Mesothelial cell of epicardium (in vitro differentiated cells): ENCODE measurements around the gene RASSF3. TPM values are rescaled to one million over a fixed set of nuclear protein-coding genes. Genes with fewer than 3 reads are reported as not detected.

Experiments
- DNase-seq, 2 experiments: peaks; one replicate each; pipeline ENCODE4 v3.0.0; 2021; ENCODE audit warnings: low spot score in 2 of 2; ENCODE audit not compliant: unreplicated experiment in 2 of 2
- H3K27ac Mint-ChIP-seq: 2 replicates; pipeline ENCODE4 v1.8.0; 2021; ENCODE audit warnings: mixed read lengths
- H3K27me3 Mint-ChIP-seq: 2 replicates; pipeline ENCODE4 v1.8.0; 2021; ENCODE audit warnings: low read depth, mixed read lengths
- H3K36me3 Mint-ChIP-seq: 2 replicates; pipeline ENCODE4 v1.8.0; 2021; ENCODE audit warnings: mixed read lengths
- H3K4me1 Mint-ChIP-seq: 2 replicates; pipeline ENCODE4 v1.8.0; 2021; ENCODE audit warnings: mixed read lengths
- H3K4me3 Mint-ChIP-seq: 2 replicates; pipeline ENCODE4 v1.8.0; 2021; ENCODE audit warnings: mild to moderate bottlenecking, moderate library complexity, mixed read lengths
- H3K9me3 Mint-ChIP-seq: 2 replicates; pipeline ENCODE4 v1.8.0; 2021; ENCODE audit warnings: mixed read lengths
- CTCF ChIP-seq: fragments of 200-600 bp; sonication (generic); IDR thresholded peaks from one replicate; pipeline ENCODE4 v1.5.0; 2021; ENCODE audit warnings: antibody characterized with exemption; ENCODE audit not compliant: unreplicated experiment
- total RNA-seq: library from RNA; stranded (reverse); gene quantifications from 3 replicates; pipeline ENCODE4 v1.2.1, GENCODE V29; 2021

RASSF3 gene
- total RNA-seq, 1 donor from 2014 or later = 16.3 TPM

DNA sequence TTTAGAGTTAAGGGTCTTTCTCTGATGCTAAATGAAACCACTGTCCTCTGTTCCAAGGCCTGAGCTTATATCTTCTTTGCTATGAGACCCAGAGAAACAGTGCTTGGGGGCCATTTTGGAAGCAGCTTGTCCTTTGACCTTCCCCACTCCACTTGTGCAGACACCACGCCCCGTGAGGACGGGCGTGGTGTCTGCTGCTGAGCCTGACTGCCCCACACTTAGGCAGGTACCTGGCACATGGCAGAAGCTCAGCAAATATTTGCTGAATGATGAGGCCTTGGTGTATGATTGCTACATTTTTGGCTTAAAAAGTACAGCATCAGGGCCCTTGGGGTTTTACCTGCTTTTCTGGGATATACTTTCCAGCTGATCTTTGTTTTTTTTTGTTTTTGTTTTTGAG lies 69.9 kb downstream of the RASSF3 start:
- Mint-ChIP-seq H3K9me3 (no peaks in the 10 kb centered on the region), H3K36me3 (no peaks in the 10 kb centered on the region), H3K27ac (no peak overlapping the region), H3K27me3 (no peaks in the 10 kb centered on the region), H3K4me1 (peaks cover 14% of the 10 kb centered on the region), H3K4me3 (no peak overlapping the region)
- DNase-seq = no peak
- TF ChIP-seq CTCF = no peak

GRCh38 chr12:64681200-64682052 lies 71.1 kb downstream of the RASSF3 start:
- Mint-ChIP-seq H3K4me3 (no peak overlapping the region), H3K4me1 (peaks cover 14% of the 10 kb centered on the region), H3K36me3 (peaks cover 8% of the 10 kb centered on the region), H3K27me3 (no peaks in the 10 kb centered on the region), H3K9me3 (no peaks in the 10 kb centered on the region), H3K27ac (peak overlapping the region; percentile 25)
- no peak for TF ChIP-seq CTCF
- DNase-seq = no peak

DNA sequence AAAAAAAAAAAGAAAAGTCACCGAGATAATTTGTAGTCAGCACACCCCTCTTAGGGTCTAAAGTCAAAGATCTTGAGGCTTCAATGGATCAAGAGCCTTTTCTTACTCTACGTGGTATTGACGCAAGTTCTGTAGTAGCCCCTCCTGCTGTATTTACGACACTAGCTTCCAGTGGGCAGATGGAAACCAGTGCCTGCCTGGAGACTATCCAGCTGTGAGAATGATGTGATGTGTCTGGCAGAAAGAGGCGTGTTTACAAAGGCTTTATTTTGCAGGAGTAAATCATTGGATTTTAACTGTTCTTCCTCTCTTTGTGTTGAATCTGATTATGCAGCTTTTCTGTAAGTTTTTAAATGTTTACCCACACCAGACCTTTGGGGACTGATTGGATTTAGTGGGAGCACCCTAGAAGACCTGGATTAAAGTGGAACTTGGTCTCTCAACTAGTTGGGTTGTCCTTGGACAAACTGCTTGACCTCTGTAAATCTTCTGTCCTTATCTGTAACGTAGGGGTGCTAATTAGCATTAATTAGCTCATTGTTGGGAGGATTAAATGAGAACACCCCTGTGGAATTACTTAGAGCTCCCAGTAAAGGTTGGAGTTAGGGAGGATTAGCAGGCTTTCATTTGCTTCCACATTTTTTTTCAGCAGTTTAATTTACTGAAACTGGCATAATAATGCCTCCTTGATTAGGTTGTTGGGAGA lies 72.4 kb downstream of the RASSF3 start:
- Mint-ChIP-seq H3K36me3 (peaks cover 8% of the 10 kb centered on the region), H3K4me1 (peaks cover 16% of the 10 kb centered on the region), H3K4me3 (no peak overlapping the region), H3K9me3 (no peaks in the 10 kb centered on the region), H3K27ac (peak overlapping the region; percentile 28), H3K27me3 (no peaks in the 10 kb centered on the region)
- no peak for DNase-seq
- no peak for TF ChIP-seq CTCF

DNA sequence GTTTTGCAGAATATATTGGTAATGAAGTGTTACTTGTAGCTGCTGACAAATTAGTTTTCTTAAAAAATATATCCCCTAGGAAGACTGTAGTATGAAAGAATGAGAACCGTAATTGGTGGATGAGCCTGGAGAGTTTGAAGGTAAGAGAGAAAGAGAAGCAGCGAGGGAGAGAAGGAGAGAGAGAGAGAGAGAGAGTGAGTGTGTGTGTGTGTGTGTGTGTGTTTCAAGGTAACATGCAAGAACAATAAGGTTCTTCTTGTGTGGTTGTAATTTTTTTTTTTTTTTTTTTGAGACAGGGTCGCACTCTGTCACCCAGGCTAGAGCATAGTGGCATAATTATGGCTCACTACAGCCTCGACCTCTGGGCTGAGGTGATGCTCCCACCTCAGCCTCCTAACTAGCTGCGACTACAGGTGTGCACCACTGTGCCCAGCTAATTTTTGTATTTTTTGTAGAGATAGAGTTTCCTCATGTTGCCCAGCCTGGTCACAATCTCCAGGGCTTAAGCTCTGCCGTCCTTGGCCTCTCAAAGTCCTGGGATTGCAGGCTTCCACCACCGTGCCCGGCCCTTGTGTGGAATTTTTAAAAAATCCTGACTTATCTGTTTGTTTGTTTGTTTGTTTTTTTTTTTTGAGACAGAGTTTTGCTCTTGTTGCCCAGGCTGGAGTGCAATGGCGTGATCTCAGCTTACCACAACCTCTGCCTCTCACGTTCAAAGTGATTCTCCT lies 73.7 kb downstream of the RASSF3 start:
- H3K4me3 Mint-ChIP-seq = no peak overlapping the region
- H3K4me1 Mint-ChIP-seq = peaks cover 22% of the 10 kb centered on the region
- TF ChIP-seq CTCF = no peak
- peaks cover 13% of the 10 kb centered on the region for H3K36me3 Mint-ChIP-seq
- no peaks in the 10 kb centered on the region for H3K9me3 Mint-ChIP-seq
- H3K27me3 Mint-ChIP-seq = no peaks in the 10 kb centered on the region
- H3K27ac Mint-ChIP-seq = no peak overlapping the region
- no peak for DNase-seq

DNA sequence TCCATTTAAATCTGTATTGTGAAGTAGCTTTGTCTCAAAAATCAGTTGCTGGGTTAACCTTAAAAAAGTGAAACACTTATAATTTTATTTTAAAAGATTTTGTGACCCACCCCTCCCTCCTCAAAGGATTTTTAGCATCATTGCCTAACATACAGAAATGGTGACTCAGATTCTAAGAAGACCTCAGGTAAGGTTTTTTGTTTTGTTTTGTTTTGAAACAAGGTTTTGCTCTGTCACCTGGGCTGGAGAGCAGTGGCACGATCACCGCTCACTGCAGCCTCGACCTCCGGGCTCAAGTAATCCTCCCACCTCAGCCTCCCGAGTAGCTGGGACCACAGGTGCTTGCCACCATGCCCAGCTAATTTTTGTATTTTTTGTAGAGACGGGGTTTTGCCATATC lies 74.8 kb downstream of the RASSF3 start:
- Mint-ChIP-seq H3K4me1 (peaks cover 22% of the 10 kb centered on the region), H3K9me3 (no peaks in the 10 kb centered on the region), H3K27ac (no peak overlapping the region), H3K36me3 (peaks cover 13% of the 10 kb centered on the region), H3K4me3 (no peak overlapping the region), H3K27me3 (no peaks in the 10 kb centered on the region)
- no peak for DNase-seq
- no peak for TF ChIP-seq CTCF
